NCI-H748 (cell line): ENCODE results near the gene FCN3.

Experiments used
- DNase-seq: peaks from one replicate; lab custom pipeline; 2025; ENCODE audit not compliant: unreplicated experiment; lab: John Stamatoyannopoulos, UW

Gene FCN3

DNA sequence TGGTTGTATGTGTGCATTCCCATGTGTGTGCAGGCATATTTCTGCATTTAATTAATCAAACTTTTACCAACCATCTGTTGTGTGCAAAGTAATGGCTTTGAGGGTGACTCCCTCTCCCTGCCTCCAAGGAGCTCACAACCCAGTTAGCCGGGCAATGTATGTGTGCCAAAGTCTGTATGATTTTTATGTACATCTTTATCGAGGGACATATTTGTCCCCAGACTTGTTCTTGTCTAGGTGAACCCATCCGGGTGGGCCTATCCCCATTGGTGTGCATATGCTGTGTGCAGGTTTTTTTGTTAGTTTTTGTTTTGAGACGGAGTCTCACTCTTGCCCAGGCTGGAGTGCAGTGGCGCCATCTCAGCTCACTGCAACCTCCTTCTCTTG is 31.0 kb downstream of the FCN3 start:
- DNase-seq, result no peak

DNA sequence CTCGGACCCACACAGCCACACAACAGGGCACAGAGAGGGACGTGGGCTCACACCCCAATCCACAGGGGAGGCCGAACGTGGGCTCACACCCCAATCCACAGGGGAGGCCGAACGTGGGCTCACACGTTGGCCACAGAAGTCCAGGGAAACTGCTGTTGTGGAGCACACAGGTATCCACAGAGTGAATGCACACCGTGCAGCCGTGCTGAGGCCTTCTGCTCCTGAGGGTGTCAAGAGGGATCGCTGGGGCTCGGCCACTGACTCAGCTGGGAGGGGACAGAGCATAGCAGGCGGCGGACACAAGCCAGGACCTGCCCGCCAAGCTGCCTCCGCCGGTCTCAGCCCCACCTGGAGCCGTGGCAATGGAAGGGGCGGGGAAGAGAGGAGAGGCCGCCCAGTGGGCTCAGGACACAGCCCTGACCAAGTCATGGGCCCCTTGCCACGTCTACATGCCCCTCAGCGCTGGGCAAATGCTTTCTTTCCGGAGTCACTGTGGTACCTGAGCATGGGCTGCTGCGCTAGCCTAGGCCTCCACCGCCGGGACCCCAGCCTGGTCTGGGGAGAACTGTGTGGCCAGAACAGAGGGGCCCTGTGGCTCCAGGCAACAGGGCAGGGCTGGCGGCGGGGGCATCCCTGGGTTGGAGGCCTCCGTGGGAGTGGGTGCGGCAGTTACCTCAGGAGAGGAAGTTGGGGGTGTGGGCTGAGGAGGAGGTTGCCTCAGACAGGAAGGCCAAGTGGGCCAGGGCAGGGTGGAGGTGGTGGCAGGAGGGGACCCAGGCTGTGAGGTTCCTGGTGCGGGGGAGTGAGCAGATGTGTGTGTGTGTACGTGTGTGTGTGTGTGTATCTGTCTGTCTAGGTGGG is 31.6 kb downstream of the FCN3 start:
- peak; percentile 5 for DNase-seq

DNA sequence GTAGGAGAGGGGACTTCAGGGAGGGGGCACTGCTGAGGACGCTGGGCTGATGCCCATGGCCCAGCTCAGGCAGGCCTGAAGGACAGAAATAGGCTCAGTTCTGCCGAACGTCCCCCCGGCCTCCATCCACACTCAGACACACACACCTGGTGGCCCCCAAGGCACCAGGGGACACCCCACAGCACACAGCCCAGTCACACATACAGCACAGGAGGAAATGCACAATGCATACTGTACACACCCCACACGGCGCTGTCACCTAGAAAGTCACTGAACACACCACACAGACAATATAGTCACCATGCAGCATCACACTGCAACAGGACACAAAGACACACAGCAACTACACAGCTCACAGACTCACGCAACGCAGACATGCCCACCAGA is 32.2 kb downstream of the FCN3 start:
- no peak for DNase-seq

DNA sequence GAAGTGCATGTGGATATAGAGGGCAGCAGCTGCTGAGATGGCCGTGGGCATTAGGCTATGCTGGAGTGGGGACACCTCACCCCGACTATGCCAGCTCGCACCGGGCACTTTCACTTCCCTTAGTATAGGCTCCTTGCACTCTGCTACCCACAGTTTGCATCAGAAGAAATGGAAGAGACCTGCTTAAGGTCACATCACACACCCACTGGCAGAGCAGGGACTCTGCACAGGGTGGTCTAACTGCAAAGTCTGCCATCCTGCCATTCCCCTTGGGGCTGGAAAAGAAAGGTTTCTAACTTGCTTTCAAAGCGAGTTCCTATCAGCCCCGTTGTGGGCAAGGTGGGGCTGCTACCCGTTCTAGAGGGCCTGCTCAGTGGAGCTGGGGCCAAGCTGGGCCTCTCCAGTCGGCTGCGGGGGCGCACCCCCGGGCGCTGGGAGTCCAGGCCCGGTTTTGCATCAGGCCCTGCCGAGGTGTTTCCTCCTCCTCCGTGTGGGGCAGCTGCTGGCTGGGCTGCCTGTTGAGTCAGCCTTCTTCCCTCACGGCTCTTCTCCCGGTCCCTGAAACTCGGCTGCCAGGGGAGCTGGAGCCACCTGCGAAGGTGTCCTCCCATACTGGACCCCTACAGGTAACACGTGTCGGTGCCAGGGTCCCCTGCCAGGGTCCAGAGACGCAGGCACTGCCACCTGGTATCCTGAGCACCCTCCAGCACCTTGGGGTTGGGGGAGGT is 32.9 kb downstream of the FCN3 start, which contains the start of gene SYTL1:
SYTL1 (plus strand) TSS at position 498 of the 728 bp plus-strand sequence. CDS start 3,313 bp downstream, outside the sequence.
- no peak for DNase-seq

DNA sequence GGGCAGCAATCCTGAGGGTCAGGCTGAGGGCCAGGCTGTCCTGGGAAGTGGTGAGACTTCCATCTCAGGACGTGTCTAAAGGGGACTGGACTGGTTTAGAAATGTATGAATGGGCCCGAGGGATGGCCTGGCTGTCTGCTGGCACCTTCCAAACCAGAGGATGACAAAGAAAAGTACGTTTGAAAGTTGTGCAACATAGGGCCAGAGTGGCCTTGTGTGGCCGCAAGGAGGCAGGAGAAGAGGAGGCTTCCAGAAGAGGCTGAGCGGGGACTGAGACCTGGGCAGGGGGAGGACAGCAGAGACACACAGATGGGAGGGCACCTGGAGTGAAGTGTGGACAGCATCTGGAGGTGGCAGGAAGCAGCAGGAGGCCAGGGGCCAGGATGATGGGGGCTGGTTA is 35.4 kb downstream of the FCN3 start:
- no peak for DNase-seq

DNA sequence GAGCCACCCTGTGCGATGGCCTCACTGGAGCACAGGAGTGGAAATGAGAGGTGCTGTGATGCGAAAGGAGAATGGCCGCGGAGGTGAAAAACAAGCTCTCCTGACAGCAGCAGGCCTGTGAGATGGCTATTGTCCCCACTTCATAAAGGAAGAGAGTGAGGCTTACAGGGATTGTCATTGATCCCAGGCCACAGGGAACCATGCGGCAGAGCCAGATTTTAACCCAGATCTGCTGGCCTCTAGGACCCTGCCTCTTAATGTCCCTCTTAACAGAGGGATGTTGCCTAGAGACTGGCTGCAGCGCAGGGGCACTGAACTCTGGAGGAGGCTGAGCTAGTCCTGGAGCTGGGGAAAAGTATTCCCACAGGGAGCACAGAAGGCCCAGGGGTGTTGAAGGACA is 35.9 kb downstream of the FCN3 start:
- DNase-seq, result no peak

DNA sequence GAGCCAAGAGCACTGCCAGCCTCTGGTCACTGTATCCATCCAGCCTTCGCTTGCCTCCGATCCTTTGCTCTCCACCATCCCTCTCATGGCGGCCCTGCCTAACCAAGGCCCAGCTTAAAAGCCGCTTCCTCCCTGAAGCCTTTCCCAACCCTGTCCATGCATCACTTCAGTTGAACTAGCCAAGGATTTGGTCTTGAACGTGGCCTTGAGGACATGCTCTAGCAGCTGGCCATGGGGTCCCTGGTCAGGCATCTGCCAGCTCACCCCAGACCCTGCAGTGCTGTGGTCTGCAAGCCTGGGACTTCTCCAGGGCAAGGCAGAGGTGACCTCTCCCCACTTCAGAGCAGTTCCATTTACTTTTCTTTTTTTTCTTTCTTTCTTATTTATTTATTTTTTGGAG is 37.9 kb downstream of the FCN3 start:
- no peak for DNase-seq

DNA sequence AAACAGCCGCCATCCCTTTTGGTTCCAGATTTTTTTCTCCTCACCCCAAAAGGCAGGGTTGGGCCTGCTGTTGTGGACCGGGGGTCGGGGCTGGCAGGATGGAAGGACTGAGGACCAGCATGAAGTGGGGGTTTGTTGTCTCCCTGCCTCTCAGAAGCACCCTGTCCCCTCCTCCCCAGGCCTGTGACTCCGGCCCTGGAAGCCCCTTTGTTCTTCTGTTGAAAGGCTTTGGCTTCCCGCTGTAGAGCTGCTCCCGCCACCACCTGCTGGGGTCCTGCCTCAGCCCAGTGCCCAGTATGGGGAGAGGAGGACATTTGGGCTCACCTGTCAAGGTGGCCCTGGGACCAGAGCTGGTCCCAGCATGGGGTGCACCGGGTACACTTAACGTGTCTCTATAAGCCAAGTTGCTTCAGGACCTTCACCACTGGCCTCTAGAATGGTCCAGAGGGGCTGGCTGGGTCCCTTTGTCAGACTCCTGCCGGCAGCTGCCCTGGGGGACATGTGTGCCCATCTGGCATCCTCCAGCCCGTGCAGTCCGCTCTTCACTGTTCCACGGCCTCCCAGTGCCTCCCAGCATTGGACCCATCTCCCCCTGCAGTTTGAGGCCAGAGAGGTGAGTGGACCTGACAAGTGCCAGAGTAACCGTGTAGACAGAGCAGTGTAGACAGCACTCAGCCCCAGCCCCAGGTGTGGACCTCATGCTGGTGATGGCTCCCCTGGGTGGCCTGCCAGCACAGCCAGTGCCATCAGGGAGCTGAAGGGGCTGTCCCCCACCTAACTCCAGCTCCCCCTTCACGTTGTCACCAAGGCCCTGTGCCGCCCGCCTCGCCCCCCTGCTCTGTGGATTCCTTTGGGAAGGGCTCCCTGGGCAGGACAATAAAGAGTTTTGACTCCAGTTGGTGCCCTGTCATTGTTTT is 38.9 kb downstream of the FCN3 start:
- DNase-seq, result no peak

DNA sequence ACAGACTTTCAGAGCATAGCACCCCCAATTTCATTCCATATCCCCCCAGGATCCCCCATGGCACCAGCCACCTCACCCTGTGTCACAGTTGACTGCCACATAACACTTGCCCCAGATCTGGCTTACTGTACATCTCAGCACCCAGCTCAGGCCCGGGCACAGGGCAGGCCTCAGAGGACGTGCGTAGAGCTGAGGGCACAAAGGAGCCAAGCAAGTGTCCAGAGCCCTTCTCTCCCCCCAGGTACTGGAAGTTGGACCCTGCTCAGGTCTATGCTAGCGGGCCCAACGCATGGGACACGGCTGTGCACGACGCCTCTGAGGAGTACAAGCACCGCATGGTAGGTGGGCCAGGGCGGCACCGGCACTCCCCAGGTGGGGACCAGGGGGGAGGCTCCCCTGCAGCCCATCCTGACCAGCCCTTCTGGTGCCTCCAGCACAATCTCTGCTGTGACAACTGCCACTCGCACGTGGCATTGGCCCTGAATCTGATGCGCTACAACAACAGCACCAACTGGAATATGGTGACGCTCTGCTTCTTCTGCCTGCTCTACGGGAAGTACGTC is 40.8 kb downstream of the FCN3 start:
- no peak for DNase-seq

DNA sequence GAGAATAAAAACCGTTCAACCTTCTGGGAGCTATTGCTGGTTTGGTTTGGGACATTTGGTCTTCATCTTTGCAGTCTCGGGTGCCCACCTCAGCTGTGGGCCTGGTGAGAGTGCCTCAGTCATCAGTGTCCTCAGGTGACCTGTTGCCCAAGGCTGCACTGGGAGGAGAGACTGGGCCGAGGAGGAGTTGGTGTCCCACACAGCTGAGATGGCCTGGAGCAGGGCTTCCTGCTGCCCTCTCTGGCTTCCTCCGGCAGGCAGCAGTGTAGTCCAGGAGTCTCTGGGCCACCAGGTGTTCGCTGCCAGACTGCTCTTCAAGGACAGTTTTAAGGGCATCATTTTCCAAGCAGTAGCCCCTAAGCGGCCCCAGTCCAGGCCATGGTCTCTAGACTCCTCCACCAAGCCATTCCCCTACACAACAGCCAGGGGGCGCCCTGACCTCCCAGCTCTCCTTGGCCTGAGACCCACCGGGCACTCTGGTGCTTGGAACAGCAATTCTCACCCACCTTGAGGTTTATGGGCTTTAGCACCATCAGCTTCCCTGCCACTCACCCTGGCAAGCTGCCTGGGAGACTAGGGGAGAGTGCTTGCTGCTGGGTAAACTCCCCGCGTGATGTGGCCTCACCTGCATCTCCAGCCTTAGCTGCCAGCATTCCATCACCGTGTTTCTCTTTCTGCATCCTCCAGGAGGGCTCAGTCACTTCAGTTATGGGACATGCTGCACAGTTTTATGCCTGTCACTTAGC is 41.9 kb downstream of the FCN3 start:
- peak; percentile 8 for DNase-seq

DNA sequence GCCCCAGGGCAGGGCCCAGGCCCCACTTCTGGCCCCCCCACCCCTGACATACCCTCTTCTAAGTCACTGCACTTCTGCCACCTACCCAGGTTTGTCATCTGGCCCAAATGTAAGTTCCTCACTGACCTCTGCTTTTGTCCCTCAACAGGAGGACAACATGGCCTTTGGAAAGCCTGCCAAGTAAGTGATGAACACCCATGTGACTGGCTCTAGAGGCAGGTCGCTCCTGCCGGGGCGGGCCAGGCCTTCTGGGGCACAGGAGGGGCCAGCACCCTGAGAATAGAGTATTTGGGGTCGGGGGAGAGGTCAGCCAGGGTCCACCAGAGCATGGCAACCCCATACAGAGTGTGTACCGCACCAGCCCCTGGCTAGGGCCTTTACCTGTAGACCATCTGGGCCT is 42.7 kb downstream of the FCN3 start:
- DNase-seq, result no peak

DNA sequence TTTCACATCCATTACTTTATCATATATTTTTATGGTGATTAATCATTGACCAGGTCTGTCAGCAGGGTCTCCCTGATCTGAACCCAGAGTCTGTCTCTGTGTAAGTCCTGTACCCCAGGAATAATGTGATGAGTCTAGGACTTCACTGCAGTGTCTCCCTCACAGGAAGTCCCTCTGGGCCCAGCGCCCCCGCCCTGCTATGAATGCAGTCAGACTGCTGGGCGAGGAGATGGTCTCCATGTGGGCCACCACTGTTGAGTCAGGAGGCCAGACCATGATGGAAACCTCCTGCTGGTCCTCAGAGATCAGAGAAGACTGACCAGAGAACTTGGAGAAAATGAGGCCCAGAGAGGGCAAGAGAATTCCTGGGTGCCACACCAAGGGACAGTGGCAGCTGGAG is 43.2 kb downstream of the FCN3 start:
- no peak for DNase-seq

DNA sequence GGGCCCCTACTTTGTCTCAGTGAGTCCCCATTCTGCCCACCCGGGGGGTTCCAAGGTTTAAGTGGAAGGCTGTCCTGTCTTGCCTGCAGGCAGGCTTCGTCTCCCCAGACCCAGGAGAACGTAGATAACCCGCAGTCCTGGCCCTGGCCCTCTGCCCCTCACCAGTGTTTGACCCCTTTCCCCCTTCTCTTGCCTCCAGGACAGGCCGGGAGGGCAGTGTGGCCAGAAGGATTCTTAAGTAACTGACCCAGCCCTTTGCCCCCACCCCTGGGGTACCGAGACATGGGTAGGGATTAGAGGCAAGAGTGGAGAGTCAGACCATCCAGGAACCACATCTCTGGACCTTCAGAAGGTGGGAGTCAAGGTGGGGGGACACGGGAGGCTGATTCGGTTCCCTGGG is 43.8 kb downstream of the FCN3 start:
- no peak for DNase-seq

DNA sequence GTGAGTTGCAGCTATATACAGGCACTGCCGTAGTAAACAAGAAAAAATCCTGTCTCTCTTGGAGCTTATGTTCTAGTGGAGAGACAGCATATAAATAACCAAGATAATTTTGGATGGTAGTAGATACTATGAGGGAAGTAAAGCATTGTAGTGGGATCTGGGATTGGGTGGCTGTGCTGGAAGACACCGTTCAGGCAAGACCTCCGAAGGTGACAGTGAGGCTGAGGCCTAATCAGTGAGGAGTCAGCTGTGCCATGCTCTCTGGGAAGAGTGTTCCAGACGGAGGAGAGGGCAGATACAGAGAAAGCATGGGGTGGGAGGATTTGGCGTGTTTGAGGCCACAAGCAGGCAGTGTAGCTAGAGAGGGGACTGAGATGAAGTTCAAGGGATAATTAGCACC is 46.7 kb downstream of the FCN3 start:
- DNase-seq, result no peak

DNA sequence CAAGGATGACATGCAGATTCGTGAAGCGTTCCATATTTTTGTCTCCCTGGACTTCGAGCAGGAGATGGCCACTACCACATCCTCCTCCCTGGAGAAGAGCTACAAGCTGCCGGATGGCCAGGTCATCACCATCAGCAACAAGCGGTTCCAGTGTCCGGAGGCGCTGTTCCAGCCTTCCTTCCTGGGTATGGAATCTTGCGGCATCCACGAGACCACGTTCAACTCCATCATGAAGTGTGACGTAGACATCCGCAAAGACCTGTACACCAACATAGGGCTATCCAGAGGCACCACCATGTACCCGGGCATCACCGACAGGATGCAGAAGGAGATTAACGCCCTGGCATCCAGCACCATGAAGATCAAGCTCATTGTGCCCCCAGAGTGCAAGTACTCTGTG is 49.3 kb downstream of the FCN3 start:
- DNase-seq, result no peak

DNA sequence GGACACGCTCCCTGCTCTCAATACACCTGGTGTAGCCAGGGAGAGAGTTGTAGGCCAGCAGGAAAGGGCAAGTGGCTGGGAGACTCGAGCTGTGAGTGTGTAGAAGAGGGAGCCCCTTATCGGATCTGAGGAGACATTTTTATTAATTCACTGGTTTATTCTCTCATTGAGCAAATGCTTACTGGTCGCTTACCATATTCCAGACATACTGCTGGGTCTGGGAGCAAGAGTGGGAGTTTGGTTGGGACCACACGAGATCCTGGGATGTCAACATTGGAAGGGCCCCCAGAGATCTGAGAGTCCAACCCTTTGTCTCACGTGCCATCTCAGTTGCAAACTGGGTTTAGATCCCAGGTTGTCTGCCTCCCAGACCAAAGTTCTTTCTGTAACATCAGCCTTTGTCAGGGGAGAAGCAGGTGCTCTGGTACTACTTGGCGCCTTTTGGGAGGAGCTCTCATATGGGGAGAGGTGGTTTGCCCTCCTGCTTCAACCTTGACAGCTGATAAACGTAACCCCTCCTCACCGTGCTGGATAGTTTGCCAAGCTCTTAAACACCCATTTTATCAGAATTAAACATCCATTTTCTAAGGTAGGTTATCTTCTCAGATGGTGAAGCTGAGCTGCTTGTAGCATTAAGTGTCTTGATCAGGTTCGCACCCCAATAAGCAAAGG is 51.9 kb downstream of the FCN3 start:
- no peak for DNase-seq

DNA sequence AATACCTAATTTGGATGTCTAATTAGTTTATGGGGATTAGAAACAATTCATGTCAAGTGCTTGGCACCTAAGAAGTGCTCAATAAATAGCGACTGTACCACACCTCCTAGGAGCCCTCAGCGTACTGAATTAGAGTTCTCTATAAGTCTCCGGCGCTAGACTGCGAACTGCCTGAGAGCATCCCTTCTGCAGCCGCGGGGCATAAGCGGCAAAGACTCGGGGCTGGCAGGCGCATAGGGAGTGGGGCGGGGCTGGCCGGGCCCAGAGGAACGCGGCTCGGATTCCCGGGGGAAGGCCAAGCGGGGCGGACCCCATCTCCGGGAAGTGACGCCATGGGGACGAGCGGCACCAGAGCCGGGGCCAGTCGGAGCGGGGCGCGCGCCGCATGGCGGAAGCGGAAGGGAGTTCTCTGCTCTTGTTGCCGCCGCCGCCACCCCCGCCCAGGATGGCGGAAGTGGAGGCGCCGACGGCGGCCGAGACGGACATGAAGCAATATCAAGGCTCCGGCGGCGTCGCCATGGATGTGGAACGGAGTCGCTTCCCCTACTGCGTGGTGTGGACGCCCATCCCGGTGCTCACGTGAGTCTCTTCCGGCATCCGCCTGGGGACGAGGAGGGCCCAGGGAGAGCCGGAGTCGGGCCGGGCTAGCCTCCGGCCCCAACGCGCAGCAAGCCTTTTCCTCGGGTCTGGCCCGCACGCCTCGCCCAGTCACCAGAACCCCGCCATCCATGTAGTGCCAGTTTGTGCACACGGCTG is 52.6 kb downstream of the FCN3 start, which contains the start of gene TMEM222:
TMEM222 (plus strand) TSS at position 351 of the 756 bp plus-strand sequence; CDS start at position 386, 35 bp downstream.
- DNase-seq, result peak; percentile 95
